ENCODE results near the gene C3orf20.

- no peak for TF ChIP-seq SUZ12 (IDR thresholded peaks at IDR 0.05)
- TF ChIP-seq ELF4 (IDR thresholded peaks at IDR 0.05): no peak
- no peak for TF ChIP-seq BHLHE40 (IDR thresholded peaks at IDR 0.05; ENCODE audit: borderline replicate concordance)
- TF ChIP-seq NFRKB (IDR thresholded peaks at IDR 0.05): no peak
- no peak for TF ChIP-seq LEF1 (IDR thresholded peaks at IDR 0.05; ENCODE audit: borderline replicate concordance)
- no peak for TF ChIP-seq CTBP1 (IDR thresholded peaks at IDR 0.05; ENCODE audit: borderline replicate concordance)
- no peak for TF ChIP-seq TARDBP (IDR thresholded peaks at IDR 0.05)
- no peak for TF ChIP-seq SP1 (IDR thresholded peaks at IDR 0.05)
- no peak for TF ChIP-seq HDGF (IDR thresholded peaks at IDR 0.05; ENCODE audit: borderline replicate concordance)
- no peak for TF ChIP-seq FOXM1 (IDR thresholded peaks at IDR 0.05; ENCODE audit: borderline replicate concordance)
- TF ChIP-seq FOXK2 (IDR thresholded peaks at IDR 0.05): no peak
- TF ChIP-seq ARNT (IDR thresholded peaks at IDR 0.05): no peak
Observed at GRCh38 chr3:14785207-14786155, 110.5 kb downstream of the C3orf20 start.
